Bronchial epithelial cell (primary cell): ENCODE results near the gene PKD1. TPM values are rescaled to one million over a fixed set of nuclear protein-coding genes. Genes with fewer than 3 reads are reported as not detected.
"Not testable (repeated sequence)": the region's sequence is repeated elsewhere in the genome, so short reads cannot be mapped to it uniquely, and the experiment has no call there.

ENCODE experiments used
- DNase-seq: peaks from one replicate; pipeline ENCODE4 v3.0.0-alpha.2; 2010; ENCODE audit warnings: low read depth
- FAIRE-seq: peaks from 2 replicates; lab custom pipeline; 2011; peaks lifted over from hg19 to GRCh38; lab: Jason Lieb, UNC
- H3K27me3 ChIP-seq: 2 replicates; pipeline ENCODE4 v1.5.1; 2011; ENCODE audit warnings: low read length; ENCODE audit not compliant: control insufficient read depth, insufficient read depth
- H3K36me3 ChIP-seq: 2 replicates; pipeline ENCODE4 v1.5.1; 2011; ENCODE audit warnings: low read length; ENCODE audit not compliant: control insufficient read depth, insufficient read depth
- H3K4me3 ChIP-seq: 2 replicates; pipeline ENCODE4 v1.5.1; 2011; ENCODE audit warnings: mild to moderate bottlenecking, low read depth, low read length, control low read depth
- total RNA-seq: library from RNA; depleted of rRNA; stranded (reverse); fragments of >200 nt; gene quantifications from 2 replicates; pipeline ENCODE4 v1.2.1, GENCODE V29; 2014
- TF ChIP-seq, protein P1 (sequence below): IDR thresholded peaks from 2 replicates; pipeline ENCODE4 v1.5.1; 2011; ENCODE audit warnings: mild to moderate bottlenecking, moderate library complexity, low read length, control low read depth, inconsistent platforms; ENCODE audit not compliant: insufficient read depth, severe bottlenecking

Gene PKD1
- total RNA-seq, 1 donor from 2014 or later: 56.1 TPM

DNA sequence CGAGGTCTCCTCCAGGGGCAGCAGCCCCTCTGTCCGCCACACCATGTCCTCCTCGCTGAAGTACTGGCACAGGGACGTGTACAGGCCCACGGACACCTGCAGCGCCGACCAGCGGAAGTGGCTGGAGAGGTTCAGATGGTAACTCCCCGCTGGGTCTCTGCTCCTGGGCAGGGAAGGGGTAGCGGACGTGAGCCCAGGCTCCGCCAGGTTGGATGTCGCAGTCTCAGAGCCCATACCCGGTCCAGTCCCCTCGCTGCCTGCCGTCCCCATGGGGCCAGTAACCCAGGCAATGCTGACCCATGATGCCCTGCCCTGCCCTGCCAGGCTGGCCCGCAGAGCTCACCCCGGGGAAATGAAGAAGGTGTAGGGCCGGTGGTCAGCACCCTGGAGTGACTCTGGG lies 33.2 kb downstream of the PKD1 start:
- Histone ChIP-seq H3K36me3 (peaks cover 16% of the 10 kb centered on the region), H3K27me3 (no peaks in the 10 kb centered on the region), H3K4me3 (no peak overlapping the region)
- FAIRE-seq (no peak), DNase-seq (no peak)
- TF ChIP-seq, protein P1, sequence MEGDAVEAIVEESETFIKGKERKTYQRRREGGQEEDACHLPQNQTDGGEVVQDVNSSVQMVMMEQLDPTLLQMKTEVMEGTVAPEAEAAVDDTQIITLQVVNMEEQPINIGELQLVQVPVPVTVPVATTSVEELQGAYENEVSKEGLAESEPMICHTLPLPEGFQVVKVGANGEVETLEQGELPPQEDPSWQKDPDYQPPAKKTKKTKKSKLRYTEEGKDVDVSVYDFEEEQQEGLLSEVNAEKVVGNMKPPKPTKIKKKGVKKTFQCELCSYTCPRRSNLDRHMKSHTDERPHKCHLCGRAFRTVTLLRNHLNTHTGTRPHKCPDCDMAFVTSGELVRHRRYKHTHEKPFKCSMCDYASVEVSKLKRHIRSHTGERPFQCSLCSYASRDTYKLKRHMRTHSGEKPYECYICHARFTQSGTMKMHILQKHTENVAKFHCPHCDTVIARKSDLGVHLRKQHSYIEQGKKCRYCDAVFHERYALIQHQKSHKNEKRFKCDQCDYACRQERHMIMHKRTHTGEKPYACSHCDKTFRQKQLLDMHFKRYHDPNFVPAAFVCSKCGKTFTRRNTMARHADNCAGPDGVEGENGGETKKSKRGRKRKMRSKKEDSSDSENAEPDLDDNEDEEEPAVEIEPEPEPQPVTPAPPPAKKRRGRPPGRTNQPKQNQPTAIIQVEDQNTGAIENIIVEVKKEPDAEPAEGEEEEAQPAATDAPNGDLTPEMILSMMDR: no peak

DNA sequence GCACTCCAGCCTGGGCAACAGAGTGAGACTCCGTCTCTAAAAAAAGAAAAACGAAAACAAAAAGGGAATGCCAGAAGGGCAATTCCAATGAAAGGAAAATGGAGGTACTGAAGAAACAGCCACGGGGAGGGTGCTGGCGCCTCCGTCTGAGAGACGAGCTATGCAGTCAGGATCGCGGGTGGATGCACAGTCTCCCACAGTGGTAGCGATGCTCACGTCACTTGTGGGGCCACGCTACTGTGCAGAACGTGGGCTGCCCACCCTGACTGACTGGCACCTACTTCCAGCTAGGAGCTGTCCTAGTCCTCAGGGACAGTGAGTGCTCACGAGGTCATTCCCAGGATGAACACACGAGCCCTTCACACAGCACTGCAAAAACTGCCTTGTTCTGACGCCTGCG lies 34.1 kb downstream of the PKD1 start:
- H3K36me3 ChIP-seq: peaks cover 16% of the 10 kb centered on the region
- not testable (repeated sequence) for FAIRE-seq, DNase-seq, H3K27me3 ChIP-seq, H3K4me3 ChIP-seq

DNA sequence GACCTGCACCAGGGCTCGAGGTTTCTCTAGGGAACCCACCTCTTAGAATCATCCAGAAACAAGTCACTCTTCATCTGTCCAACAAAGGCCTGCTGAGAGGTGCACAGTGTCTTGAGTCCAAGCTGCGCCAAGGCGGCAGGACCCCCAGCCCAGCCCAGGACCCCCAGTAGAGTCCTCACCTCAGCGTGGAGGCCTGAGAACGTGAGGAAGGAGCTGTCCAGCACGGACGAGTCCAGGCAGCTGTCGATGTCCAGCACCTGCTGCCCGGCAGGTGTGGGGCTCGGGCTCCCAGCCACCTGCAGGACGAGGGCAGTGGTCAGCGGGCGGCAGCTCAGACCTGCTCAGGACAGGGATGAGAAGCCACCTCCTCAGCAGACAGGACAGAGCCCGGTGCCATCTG lies 38.0 kb downstream of the PKD1 start:
- peaks cover 19% of the 10 kb centered on the region for H3K36me3 ChIP-seq
- not testable (repeated sequence) for H3K27me3 ChIP-seq, H3K4me3 ChIP-seq, DNase-seq, FAIRE-seq

DNA sequence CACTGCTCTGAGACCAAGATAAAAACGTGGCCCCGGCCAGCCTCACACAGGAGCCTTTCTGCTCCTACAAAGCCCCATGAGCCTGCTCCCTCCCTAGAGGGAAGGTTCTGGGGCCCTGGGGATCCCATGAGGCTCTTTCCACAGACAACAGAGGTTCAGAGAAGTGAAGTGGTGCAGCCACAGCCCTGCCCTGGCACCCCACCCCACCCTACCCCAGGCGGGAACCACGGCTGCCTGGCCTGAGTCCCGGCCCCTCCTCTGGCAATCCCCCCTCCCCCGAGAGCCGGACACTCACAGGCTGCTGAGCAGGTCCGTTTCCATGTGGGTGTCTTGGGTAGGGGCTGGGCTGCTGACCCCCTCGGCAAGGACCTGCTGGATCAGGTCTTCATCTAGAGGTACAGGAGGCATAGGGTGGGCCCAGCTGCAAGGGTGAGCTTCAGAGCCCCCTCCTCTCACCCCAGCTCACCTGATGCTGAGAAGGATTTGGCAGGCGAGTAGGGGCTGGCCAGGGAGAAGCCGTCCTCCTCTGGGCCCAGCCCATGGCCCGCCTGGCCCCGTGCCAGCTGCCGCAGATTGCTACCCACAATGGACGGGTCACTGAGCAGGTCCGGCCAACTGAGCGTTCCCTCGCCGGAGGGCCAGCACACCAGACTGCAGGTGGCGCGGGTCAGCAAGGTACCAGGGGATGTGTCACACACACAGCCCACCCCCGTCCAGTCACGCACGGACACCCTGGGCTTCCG lies 38.7 kb downstream of the PKD1 start:
- no peak overlapping the region for H3K4me3 ChIP-seq
- H3K27me3 ChIP-seq: no peaks in the 10 kb centered on the region
- FAIRE-seq: no peak
- TF ChIP-seq, protein P1: no peak
- no peak for DNase-seq
- peaks cover 18% of the 10 kb centered on the region for H3K36me3 ChIP-seq

DNA sequence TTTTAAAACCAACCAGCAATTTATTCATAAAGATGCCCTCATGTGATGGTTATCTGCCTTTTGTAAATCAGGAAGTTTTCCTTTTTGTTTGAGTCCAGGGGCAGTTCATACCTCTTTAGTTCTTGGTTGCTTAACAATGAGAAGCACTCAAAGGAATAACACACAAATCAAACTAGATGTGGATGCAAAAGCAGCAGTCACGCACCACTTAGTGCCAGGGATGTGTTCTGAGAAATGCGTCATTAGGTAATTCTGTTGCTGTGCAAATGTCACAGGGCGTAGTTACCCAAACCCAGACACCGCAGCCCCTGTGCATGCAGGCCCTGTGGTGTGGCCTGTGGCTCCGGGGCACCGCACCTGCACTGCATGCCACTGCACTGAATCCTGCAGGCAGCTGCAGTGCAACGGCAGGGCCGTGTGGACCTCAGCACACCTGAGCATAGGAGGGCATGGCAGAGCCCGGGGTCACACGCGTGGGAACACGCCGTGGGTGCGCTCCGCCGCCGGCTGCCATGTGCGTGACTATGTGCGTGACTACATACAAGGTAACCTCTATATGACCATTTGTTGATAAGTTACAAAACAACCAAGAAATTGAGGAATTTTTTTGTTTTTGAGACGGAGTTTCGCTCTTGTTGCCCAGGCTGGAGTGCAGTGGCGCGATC lies 39.6 kb downstream of the PKD1 start:
- TF ChIP-seq, protein P1: no peak
- DNase-seq: no peak
- peaks cover 21% of the 10 kb centered on the region for H3K36me3 ChIP-seq
- no peak for FAIRE-seq
- no peak overlapping the region for H3K4me3 ChIP-seq
- no peaks in the 10 kb centered on the region for H3K27me3 ChIP-seq

DNA sequence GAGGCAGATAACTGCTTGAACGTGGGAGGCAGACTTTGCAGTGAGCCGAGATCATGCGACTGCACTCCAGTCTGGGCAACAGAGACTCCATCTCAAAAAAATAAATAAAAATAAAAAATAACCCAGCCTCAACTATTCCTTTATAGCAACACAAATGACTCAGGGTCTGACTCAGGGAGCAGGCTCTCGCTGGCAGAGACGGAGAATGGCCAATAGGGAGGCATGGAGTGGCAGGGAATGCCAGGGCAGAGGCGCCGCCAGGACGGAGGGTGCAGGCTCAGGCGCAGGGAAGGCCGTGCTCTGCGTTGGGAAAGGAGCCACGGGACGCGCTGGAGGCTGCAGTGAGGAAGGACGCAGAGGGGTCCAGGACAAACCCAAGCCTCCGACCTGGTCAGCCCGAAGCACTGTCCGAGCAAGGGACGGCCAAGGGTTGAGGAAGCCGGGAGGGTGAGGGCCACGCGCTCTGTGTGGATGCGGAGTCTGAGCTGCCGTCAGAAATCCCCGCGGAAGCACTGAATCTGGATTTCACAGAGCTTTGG lies 40.3 kb downstream of the PKD1 start:
- TF ChIP-seq, protein P1: no peak
- Histone ChIP-seq H3K36me3 (peaks cover 25% of the 10 kb centered on the region), H3K27me3 (no peaks in the 10 kb centered on the region), H3K4me3 (no peak overlapping the region)
- FAIRE-seq (no peak), DNase-seq (peak; percentile 44)
